ENCODE results near the gene EIF3B.

GRCh38 chr7:2350055-2350454, 4.6 kb upstream of the EIF3B start:
- TF ChIP-seq CTCF (conservative IDR thresholded peaks at IDR 0.05 in 1 of 2, IDR thresholded peaks at IDR 0.05 in 1 of 2; ENCODE audit: extremely low read depth in 1 of 2, insufficient read depth in 1 of 2, low read depth in 1 of 2, low read length in 2 of 2) (no peak), EZH2 (IDR thresholded peaks at IDR 0.05; ENCODE audit: borderline replicate concordance, low read length) (no peak)

Measured in mammary epithelial cell (primary cell).